H1 (cell line): ENCODE results near the gene NELFB. TPM values are rescaled to one million over a fixed set of nuclear protein-coding genes. Genes with fewer than 3 reads are reported as not detected.

Experiments used
- BRCA1 ChIP-seq: IDR thresholded peaks from 2 replicates; pipeline ENCODE4 v1.6.1; 2012; ENCODE audit warnings: low read depth, low read length, improper control_type of control experiment
- CEBPB ChIP-seq: IDR thresholded peaks from 2 replicates; pipeline ENCODE4 v1.6.1; 2012; ENCODE audit warnings: low read depth, low read length
- CHD7 ChIP-seq: fragments of 300-600 bp; sonication (generic); IDR thresholded peaks from 2 replicates; pipeline ENCODE4 v1.7.1; 2012; ENCODE audit warnings: low read length, moderate library complexity, mild to moderate bottlenecking, inconsistent platforms; ENCODE audit not compliant: insufficient replicate concordance
- POLR2A ChIP-seq, 2 experiments: IDR thresholded peaks; 1 replicate in 1 of 2; 2 replicates in 1 of 2; pipeline ENCODE4 v1.6.1; 2011; ENCODE audit warnings: low read depth in 2 of 2, low read length in 2 of 2, mild to moderate bottlenecking in 2 of 2; ENCODE audit errors: control extremely low read depth in 1 of 2
- SIN3A ChIP-seq, 2 experiments: IDR thresholded peaks in 1 of 2; conservative IDR thresholded peaks in 1 of 2; 2 replicates each; pipeline ENCODE4 v1.6.1; 2011 to 2012; ENCODE audit warnings: low read length in 2 of 2, improper control_type of control experiment in 1 of 2, low read depth in 1 of 2, mild to moderate bottlenecking in 1 of 2
- SUZ12 ChIP-seq: fragments of 200-600 bp; sonication (generic); IDR thresholded peaks from 2 replicates; pipeline ENCODE4 v1.6.1; 2012; ENCODE audit warnings: mild to moderate bottlenecking, inconsistent platforms, low read length, moderate library complexity, mixed read lengths
- polyA plus RNA-seq, 7 experiments: library from polyadenylated mRNA; depleted of rRNA in 3 of 7; stranded (reverse) in 5 of 7; unstranded in 2 of 7; fragments of >200 nt in 5 of 7; fragments of 200-250 nt in 2 of 7; gene quantifications; 1 replicate in 5 of 7; 2 replicates in 1 of 7; 4 replicates in 1 of 7; pipeline versions ENCODE4 v1.2.1 to v1.2.3, GENCODE V29; 2011 to 2013; ENCODE audit warnings: missing spikeins in 2 of 7, mixed read lengths in 2 of 7
- total RNA-seq: library from RNA; stranded (reverse); fragmentation: NEBNext Ultra II Directional; extraction: Animal tissue kit (Norgen Biotek cat#: 25700); gene quantifications from 2 replicates; pipeline ENCODE4 v1.2.1, GENCODE V29; 2021

Gene NELFB
- total and polyA plus RNA-seq, 2 of the 8 experiments (the other 6 are each of a cell fraction or from before 2014, with no cell fraction given) = 57.6 to 78.0 TPM

- TF ChIP-seq SUZ12 = no peak
- no peak for TF ChIP-seq CHD7
- no peak for TF ChIP-seq SIN3A (conservative IDR thresholded peaks at IDR 0.05 in 1 of 2, IDR thresholded peaks at IDR 0.05 in 1 of 2; ENCODE audit: low read depth in 1 of 2, low read length in 2 of 2)
- TF ChIP-seq BRCA1 = no peak
- TF ChIP-seq POLR2A (IDR thresholded peaks at IDR 0.05; ENCODE audit: control extremely low read depth in 1 of 2, low read depth in 2 of 2, low read length in 2 of 2) = no peak
- TF ChIP-seq CEBPB = no peak
- TF ChIP-seq, all 59 proteins: peak for 0
These were observed 48.5 kb upstream of the NELFB start (continued) for GRCh38 chr9:137206602-137207001.
